HEK293 (cell line): Measurements from ENCODE around the gene ATG2A.

Source experiments
- CTCF ChIA-PET: fragments of 350-600 bp; formaldehyde crosslinking; extraction: SDS; loops from one replicate; lab custom pipeline; 2021; ENCODE audit warnings: antibody characterized with exemption; lab: Yijun Ruan, JAX
- POLR2A ChIA-PET: fragments of 300-600 bp; formaldehyde crosslinking; extraction: SDS; loops from one replicate; lab custom pipeline; 2020; ENCODE audit warnings: antibody characterized with exemption, inconsistent platforms; lab: Yijun Ruan, JAX
- H3K27ac ChIP-seq: fragments of 200-500 bp; sonication (Bioruptor generic); 2 replicates; pipeline ENCODE4 v1.5.1; 2014; ENCODE audit warnings: low read depth, low read length, control low read depth, inconsistent platforms; ENCODE audit errors: extremely low read depth
- H3K36me3 ChIP-seq, 2 experiments: fragments of 200-500 bp in 1 of 2; sonication (Bioruptor generic) in 1 of 2; 1 replicate in 1 of 2; 2 replicates in 1 of 2; pipeline ENCODE4 v1.5.1; 2014 to 2017; ENCODE audit warnings: inconsistent platforms in 2 of 2, low read length in 2 of 2; ENCODE audit not compliant: control insufficient read depth in 2 of 2, insufficient read depth in 1 of 2
- H3K4me1 ChIP-seq: fragments of 200-500 bp; sonication (Bioruptor generic); 2 replicates; pipeline ENCODE4 v1.5.1; 2014; ENCODE audit warnings: mild to moderate bottlenecking, low read length, inconsistent platforms; ENCODE audit not compliant: control insufficient read depth, insufficient read depth
- H3K4me3 ChIP-seq: 2 replicates; pipeline ENCODE4 v1.5.1; 2011; ENCODE audit warnings: low read depth, mild to moderate bottlenecking, control low read depth, low read length, moderate library complexity
- H3K9me3 ChIP-seq: fragments of 200-500 bp; sonication (Bioruptor generic); 2 replicates; pipeline ENCODE4 v1.5.1; 2014; ENCODE audit warnings: low read depth, low read length, inconsistent platforms; ENCODE audit not compliant: control insufficient read depth, insufficient read depth
- CTCF ChIP-seq: fragments of 450-650 bp; formaldehyde crosslinking; IDR thresholded peaks from 2 replicates; pipeline ENCODE4 v1.5.1; 2016; ENCODE audit warnings: missing biosample characterization, missing genetic modification characterization
- EGR2 ChIP-seq: fragments of 450-650 bp; formaldehyde crosslinking; IDR thresholded peaks from 2 replicates; pipeline ENCODE4 v1.5.1; 2016; ENCODE audit warnings: low read depth, missing biosample characterization, missing genetic modification characterization
- KLF8 ChIP-seq: fragments of 450-650 bp; formaldehyde crosslinking; IDR thresholded peaks from 2 replicates; pipeline ENCODE4 v1.5.1; 2016; ENCODE audit warnings: missing biosample characterization, missing genetic modification characterization
- MEIS1 ChIP-seq: sonication (generic); formaldehyde crosslinking; IDR thresholded peaks from 2 replicates; pipeline ENCODE4 v1.8.1; 2022; ENCODE audit warnings: missing genetic modification reagents, mild to moderate bottlenecking, borderline replicate concordance
- MZF1 ChIP-seq: fragments of 450-650 bp; formaldehyde crosslinking; IDR thresholded peaks from 2 replicates; pipeline ENCODE4 v1.5.1; 2017; ENCODE audit warnings: missing biosample characterization, missing genetic modification characterization, borderline replicate concordance
- SALL2 ChIP-seq: fragments of 450-650 bp; formaldehyde crosslinking; IDR thresholded peaks from 2 replicates; pipeline ENCODE4 v1.5.0; 2017; ENCODE audit warnings: missing biosample characterization, mild to moderate bottlenecking, missing genetic modification characterization, borderline replicate concordance
- ZFHX2 ChIP-seq: fragments of 450-650 bp; formaldehyde crosslinking; conservative IDR thresholded peaks from 2 replicates; pipeline ENCODE4 v1.5.1; 2016; ENCODE audit warnings: missing biosample characterization, missing genetic modification characterization
- ZIC2 ChIP-seq: fragments of 450-650 bp; formaldehyde crosslinking; IDR thresholded peaks from 2 replicates; pipeline ENCODE4 v1.5.1; 2016; ENCODE audit warnings: missing biosample characterization, missing genetic modification characterization
- ZNF211 ChIP-seq: fragments of 450-650 bp; formaldehyde crosslinking; IDR thresholded peaks from 2 replicates; pipeline ENCODE4 v1.5.1; 2016; ENCODE audit warnings: low read depth, missing biosample characterization, missing genetic modification characterization
- ZNF510 ChIP-seq: fragments of 450-650 bp; formaldehyde crosslinking; IDR thresholded peaks from 2 replicates; pipeline ENCODE4 v1.5.1; 2018; ENCODE audit warnings: mild to moderate bottlenecking, missing genetic modification characterization, missing biosample characterization; ENCODE audit not compliant: insufficient replicate concordance
- ZNF561 ChIP-seq: fragments of 450-650 bp; IDR thresholded peaks from 2 replicates; pipeline ENCODE4 v1.5.1; 2018; ENCODE audit warnings: missing biosample characterization, missing genetic modification characterization, borderline replicate concordance
- ZNF701 ChIP-seq: fragments of 450-650 bp; formaldehyde crosslinking; IDR thresholded peaks from 2 replicates; pipeline ENCODE4 v1.5.1; 2016; ENCODE audit warnings: missing biosample characterization, missing genetic modification characterization
- ZNF776 ChIP-seq: fragments of 450-650 bp; formaldehyde crosslinking; IDR thresholded peaks from 2 replicates; pipeline ENCODE4 v1.5.0; 2017; ENCODE audit warnings: missing biosample characterization, missing genetic modification characterization, borderline replicate concordance
- ZNF785 ChIP-seq: fragments of 450-650 bp; formaldehyde crosslinking; IDR thresholded peaks from 2 replicates; pipeline ENCODE4 v1.5.1; 2016; ENCODE audit warnings: missing biosample characterization, missing genetic modification characterization

Gene ATG2A

GRCh38 chr11:64870893-64871466, 46.0 kb downstream of the ATG2A start:
- Histone ChIP-seq H3K4me3 (no peak overlapping the region), H3K4me1 (no peaks in the 10 kb centered on the region), H3K27ac (no peak overlapping the region), H3K36me3 (peaks cover 0 to 27% of the 10 kb centered on the region in 2 experiments; a peak in 1 of 3 replicates), H3K9me3 (no peaks in the 10 kb centered on the region)
- ChIA-PET POLR2A (no interaction called here), CTCF (interaction anchor here (0.5 to 1.3 kb wide), 6 partner anchors 9 to 191 kb away, joined by 3 to 5 read pairs (median 4); no protein-coding TSS in a partner anchor)
- TF ChIP-seq ZNF701 (tag by site-specific recombination) (no peak), MZF1 (tag by site-specific recombination) (no peak)

- H3K4me1 ChIP-seq, result no peaks in the 10 kb centered on the region
- H3K27ac ChIP-seq, result no peak overlapping the region
- H3K4me3 ChIP-seq, result no peak overlapping the region
- TF ChIP-seq MEIS1 (CRISPR knock-in tag) (no peak), ZNF510 (tag by site-specific recombination) (no peak), ZNF785 (tag by site-specific recombination) (no peak), ZNF561 (tag by site-specific recombination) (no peak), SALL2 (no peak), ZNF211 (no peak), EGR2 (tag by site-specific recombination) (no peak), ZNF776 (tag by site-specific recombination) (no peak), ZIC2 (tag by site-specific recombination) (0 out of 2 replicates have a peak, but pooled peaks have one; percentile 18)
- POLR2A ChIA-PET, result no interaction called here
- peaks cover 0 to 27% of the 10 kb centered on the region in 2 experiments; a peak in 1 of 3 replicates for H3K36me3 ChIP-seq
- no peaks in the 10 kb centered on the region for H3K9me3 ChIP-seq
- CTCF ChIA-PET, result interaction anchor here (0.5 to 1.7 kb wide), 8 partner anchors 10 to 192 kb away, joined by 3 to 5 read pairs (median 3); no protein-coding TSS in a partner anchor
Measured at GRCh38 chr11:64870176-64870892, 46.7 kb downstream of the ATG2A start.

GRCh38 chr11:64869571-64870175, 47.3 kb downstream of the ATG2A start:
- no peak for TF ChIP-seq KLF8 (tag by site-specific recombination)
- 0 out of 2 replicates have a peak, but pooled peaks have one; percentile 8 for TF ChIP-seq ZFHX2 (tag by site-specific recombination)
- 0 out of 2 replicates have a peak, but pooled peaks have one; percentile 27 for TF ChIP-seq CTCF
- Histone ChIP-seq H3K4me1 (no peaks in the 10 kb centered on the region), H3K27ac (no peak overlapping the region), H3K9me3 (no peaks in the 10 kb centered on the region), H3K36me3 (peaks cover 0 to 24% of the 10 kb centered on the region in 2 experiments; a peak in 1 of 3 replicates), H3K4me3 (no peak overlapping the region)
- CTCF ChIA-PET, result interaction anchor here (0.5 to 3.7 kb wide), 9 partner anchors 9 to 171 kb away, joined by 3 to 22 read pairs (median 4); no protein-coding TSS in a partner anchor
- POLR2A ChIA-PET, result interaction anchor here (1.5 kb wide), 1 partner anchor 8 kb away, joined by 4 read pairs; the partner anchor contains the start of gene EHD1
